Parathyroid adenoma (tissue), 2 donors: ENCODE data around the gene RGMB.

Experiments used
- H2AFZ ChIP-seq: fragments of 300-600 bp; sonication (generic); one replicate; pipeline ENCODE4 v1.7.0; 2017; ENCODE audit warnings: antibody characterized with exemption, mild to moderate bottlenecking
- H3K27ac ChIP-seq: fragments of 300-600 bp; sonication (generic); one replicate; pipeline ENCODE4 v1.7.0; 2017
- H3K27me3 ChIP-seq: fragments of 300-600 bp; sonication (generic); one replicate; pipeline ENCODE4 v1.7.0; 2017; ENCODE audit warnings: low read length; ENCODE audit not compliant: control insufficient read depth, insufficient read depth
- H3K36me3 ChIP-seq: fragments of 300-600 bp; sonication (generic); one replicate; pipeline ENCODE4 v1.7.0; 2017; ENCODE audit warnings: low read length; ENCODE audit not compliant: control insufficient read depth, insufficient read depth
- H3K4me1 ChIP-seq: fragments of 300-600 bp; sonication (generic); one replicate; pipeline ENCODE4 v1.7.0; 2017; ENCODE audit warnings: control low read depth
- H3K4me2 ChIP-seq: fragments of 300-600 bp; sonication (generic); one replicate; pipeline ENCODE4 v1.7.0; 2017; ENCODE audit warnings: low read length
- H3K4me3 ChIP-seq: fragments of 300-600 bp; sonication (generic); one replicate; pipeline ENCODE4 v1.7.0; 2017; ENCODE audit warnings: low read depth, low read length
- H3K79me2 ChIP-seq: fragments of 300-600 bp; sonication (generic); one replicate; pipeline ENCODE4 v1.7.0; 2017; ENCODE audit warnings: control low read depth
- H3K9ac ChIP-seq: fragments of 300-600 bp; sonication (generic); one replicate; pipeline ENCODE4 v1.7.0; 2017; ENCODE audit warnings: mild to moderate bottlenecking
- H3K9me3 ChIP-seq: fragments of 300-600 bp; sonication (generic); one replicate; pipeline ENCODE4 v1.7.0; 2017; ENCODE audit warnings: low read length; ENCODE audit not compliant: control insufficient read depth
- CTCF ChIP-seq: fragments of 300-600 bp; sonication (generic); IDR thresholded peaks from one replicate; pipeline ENCODE4 v1.7.0; 2017; ENCODE audit warnings: antibody characterized with exemption, mild to moderate bottlenecking
- donor health status: primary hyperparathyroidism.

The RGMB gene

DNA sequence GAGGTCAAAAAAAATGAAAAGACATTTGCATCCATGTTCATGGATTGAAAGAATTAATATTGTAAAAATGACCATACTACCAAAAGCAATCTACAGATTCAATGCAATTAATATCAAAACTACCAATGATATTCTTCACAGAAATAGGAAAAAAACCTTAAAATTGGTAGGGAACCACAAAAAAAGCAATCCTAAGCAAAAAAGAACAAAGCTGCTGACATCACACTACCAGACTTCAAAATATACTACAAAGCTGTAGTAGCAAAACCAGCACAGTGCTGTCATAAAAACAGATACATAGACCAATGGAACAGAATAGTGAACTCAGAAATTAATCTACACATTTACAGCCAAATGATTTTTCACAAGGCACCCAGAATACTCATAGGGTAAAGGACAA lies 34.3 kb downstream of the RGMB start:
- Histone ChIP-seq H3K9me3 (peaks cover 4% of the 10 kb centered on the region), H3K4me2 (no peak overlapping the region), H3K27me3 (no peaks in the 10 kb centered on the region), H3K27ac (no peak overlapping the region), H3K4me3 (no peak overlapping the region), H3K79me2 (no peaks in the 10 kb centered on the region), H3K4me1 (no peaks in the 10 kb centered on the region), H3K9ac (no peak overlapping the region), H2AFZ (no peak overlapping the region), H3K36me3 (peaks cover 3% of the 10 kb centered on the region)
- no peak for TF ChIP-seq CTCF

DNA sequence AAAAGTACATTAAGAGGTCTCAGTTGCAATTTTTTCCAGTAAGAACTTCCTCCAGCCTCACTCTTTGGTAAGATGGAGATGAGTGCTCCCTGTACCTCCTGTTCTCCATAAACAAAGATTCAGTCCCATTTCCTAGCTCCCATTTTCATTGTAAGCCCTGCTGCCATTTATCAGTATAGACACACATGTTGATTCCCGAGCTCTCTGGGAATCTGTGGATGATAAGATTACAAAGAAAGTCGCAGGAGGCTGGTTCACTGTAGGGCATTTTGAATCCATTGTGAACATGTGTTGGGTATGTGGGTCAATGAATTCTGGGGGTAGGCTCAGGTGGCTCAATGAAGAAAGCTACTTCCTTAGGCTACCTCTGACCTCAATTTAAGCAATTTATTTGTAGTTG lies 36.7 kb downstream of the RGMB start:
- H2AFZ ChIP-seq = no peak overlapping the region
- no peak overlapping the region for H3K4me2 ChIP-seq
- TF ChIP-seq CTCF = no peak
- peaks cover 4% of the 10 kb centered on the region for H3K9me3 ChIP-seq
- H3K27ac ChIP-seq = no peak overlapping the region
- no peak overlapping the region for H3K4me3 ChIP-seq
- H3K36me3 ChIP-seq = peaks cover 3% of the 10 kb centered on the region
- H3K27me3 ChIP-seq = no peaks in the 10 kb centered on the region
- no peaks in the 10 kb centered on the region for H3K79me2 ChIP-seq
- H3K4me1 ChIP-seq = no peaks in the 10 kb centered on the region
- H3K9ac ChIP-seq = no peak overlapping the region

DNA sequence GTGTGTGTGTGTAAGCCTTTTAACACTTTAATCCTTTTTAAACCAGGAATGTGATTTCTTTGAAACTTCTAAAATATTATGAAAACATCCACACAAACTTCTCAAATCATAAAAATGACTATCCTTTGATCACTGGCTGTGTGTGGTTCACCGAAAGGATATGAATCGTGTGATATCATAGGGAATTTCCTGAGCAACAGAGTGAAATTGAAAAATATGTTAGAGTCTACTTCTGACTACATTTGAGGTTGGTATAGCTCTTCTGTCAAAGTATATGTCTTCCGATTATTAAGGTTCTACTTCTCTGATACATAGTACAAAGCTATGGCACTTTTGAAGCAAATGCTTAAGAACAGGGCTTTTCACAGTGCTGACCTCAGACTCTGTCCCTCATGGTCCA lies 40.3 kb downstream of the RGMB start:
- TF ChIP-seq CTCF = no peak

GRCh38 chr5:98816582-98817222 lies 43.2 kb downstream of the RGMB start:
- H3K4me1 ChIP-seq = no peaks in the 10 kb centered on the region
- no peak overlapping the region for H3K9ac ChIP-seq
- TF ChIP-seq CTCF = no peak
- H3K79me2 ChIP-seq = no peaks in the 10 kb centered on the region
- no peaks in the 10 kb centered on the region for H3K27me3 ChIP-seq
- no peaks in the 10 kb centered on the region for H3K36me3 ChIP-seq
- H3K4me2 ChIP-seq = no peak overlapping the region
- H3K9me3 ChIP-seq = no peaks in the 10 kb centered on the region
- no peak overlapping the region for H2AFZ ChIP-seq
- no peak overlapping the region for H3K4me3 ChIP-seq
- H3K27ac ChIP-seq = no peak overlapping the region

More for the DNA sequence above, 40.3 kb downstream of the RGMB start:
- Histone ChIP-seq H3K4me2 (no peak overlapping the region), H3K27ac (no peak overlapping the region), H3K4me3 (no peak overlapping the region), H3K9me3 (no peaks in the 10 kb centered on the region), H3K9ac (no peak overlapping the region), H3K4me1 (no peaks in the 10 kb centered on the region), H3K36me3 (no peaks in the 10 kb centered on the region), H3K27me3 (no peaks in the 10 kb centered on the region), H2AFZ (no peak overlapping the region), H3K79me2 (no peaks in the 10 kb centered on the region)
